Measurements from ENCODE around the gene COX8A. TPM values are rescaled to one million over a fixed set of nuclear protein-coding genes. Genes with fewer than 3 reads are reported as not detected.

COX8A gene
- total RNA-seq, 1 experiment from 2014 or later: 448 TPM

- no peaks in the 10 kb centered on the region for H3K27me3 ChIP-seq (replicated peaks; ENCODE audit: control insufficient read depth, insufficient read depth, low read length)
- no peaks in the 10 kb centered on the region for H3K4me1 ChIP-seq
- H3K27ac Mint-ChIP-seq (ENCODE audit: unreplicated experiment): no peak overlapping the region
- BruUV-seq (replicated peaks): no TSS peak
- no peak for DNase-seq
- no peak for TF ChIP-seq CTCF (IDR thresholded peaks at IDR 0.05; ENCODE audit: insufficient read depth in 1 of 2, low read depth in 1 of 2, low read length in 1 of 2, severe bottlenecking in 1 of 2, unreplicated experiment in 1 of 2)
- peaks cover 4% of the 10 kb centered on the region; the same call in 1 of the 2 replicates for H3K36me3 ChIP-seq (ENCODE audit: control insufficient read depth, insufficient read depth, low read length)
- no peak overlapping the region for H3K4me3 Mint-ChIP-seq (ENCODE audit: unreplicated experiment)
- no peaks in the 10 kb centered on the region for H3K4me1 Mint-ChIP-seq (ENCODE audit: low read depth, unreplicated experiment)
- CTCF ChIA-PET: no interaction called here
- H3K36me3 Mint-ChIP-seq (ENCODE audit: insufficient read depth, unreplicated experiment): peaks cover 73% of the 10 kb centered on the region
- H3K27me3 Mint-ChIP-seq (ENCODE audit: insufficient read depth, unreplicated experiment): no peaks in the 10 kb centered on the region
- POLR2A ChIA-PET: no interaction called here
- no peak overlapping the region for H3K4me3 ChIP-seq (ENCODE audit: low read depth, low read length)
- intact Hi-C loops (cut with micrococcal nuclease; ENCODE audit: unreplicated experiment): no loop called here
- H3K9me3 ChIP-seq: no peaks in the 10 kb centered on the region
- H3K9me3 Mint-ChIP-seq (ENCODE audit: unreplicated experiment): no peaks in the 10 kb centered on the region
Measured at GRCh38 chr11:63997104-63997700, 22.8 kb downstream of the COX8A start.

DNA sequence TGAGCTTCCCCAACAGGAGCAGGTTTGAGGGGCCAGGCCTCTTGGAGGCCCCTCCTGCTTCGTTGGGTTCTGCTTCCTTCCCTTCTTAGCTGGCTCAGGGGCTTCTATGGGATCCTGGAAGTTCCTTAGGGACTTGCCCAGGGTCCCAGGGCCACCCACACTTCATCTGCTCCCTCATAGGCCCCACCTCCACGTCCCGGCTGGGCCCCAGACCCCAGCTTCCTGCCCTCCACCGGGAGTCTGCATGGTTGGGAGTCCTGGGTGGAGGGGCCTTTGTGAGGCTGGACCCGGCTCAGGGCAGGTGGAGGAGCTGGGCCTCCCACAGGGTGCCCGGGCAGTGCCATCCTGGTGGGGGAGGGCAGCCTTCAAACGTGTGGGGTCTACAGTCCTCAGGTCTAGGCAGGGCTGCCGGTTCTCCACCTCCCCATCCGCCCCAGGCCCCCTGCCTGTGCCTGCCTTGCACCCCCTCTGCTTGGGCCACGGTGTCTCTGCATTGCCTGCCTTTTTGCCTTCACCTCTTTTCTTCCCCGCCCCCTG is 23.4 kb downstream of the COX8A start:
- H3K36me3 ChIP-seq (ENCODE audit: control insufficient read depth, insufficient read depth, low read length): peaks cover 4% of the 10 kb centered on the region; the same call in 1 of the 2 replicates
- no peak for TF ChIP-seq CTCF (IDR thresholded peaks at IDR 0.05; ENCODE audit: insufficient read depth in 1 of 2, low read depth in 1 of 2, low read length in 1 of 2, severe bottlenecking in 1 of 2, unreplicated experiment in 1 of 2)
- CTCF ChIA-PET: interaction anchor here (0.9 kb wide), 1 partner anchor 47 kb away, joined by 3 read pairs; no protein-coding TSS in a partner anchor
- Mint-ChIP-seq H3K4me3 (ENCODE audit: unreplicated experiment) (no peak overlapping the region), H3K27me3 (ENCODE audit: insufficient read depth, unreplicated experiment) (no peaks in the 10 kb centered on the region), H3K4me1 (ENCODE audit: low read depth, unreplicated experiment) (no peaks in the 10 kb centered on the region), H3K9me3 (ENCODE audit: unreplicated experiment) (no peaks in the 10 kb centered on the region), H3K27ac (ENCODE audit: unreplicated experiment) (peak overlapping the region; percentile 37), H3K36me3 (ENCODE audit: insufficient read depth, unreplicated experiment) (peaks cover 76% of the 10 kb centered on the region)
- BruUV-seq (replicated peaks): TSS peak; percentile 72
- no peaks in the 10 kb centered on the region for H3K27me3 ChIP-seq (replicated peaks; ENCODE audit: control insufficient read depth, insufficient read depth, low read length)
- intact Hi-C loops (cut with micrococcal nuclease; ENCODE audit: unreplicated experiment): no loop called here
- no peaks in the 10 kb centered on the region for H3K9me3 ChIP-seq
- no peaks in the 10 kb centered on the region for H3K4me1 ChIP-seq
- H3K4me3 ChIP-seq (ENCODE audit: low read depth, low read length): no peak overlapping the region
- no peak for DNase-seq
- POLR2A ChIA-PET: no interaction called here

DNA sequence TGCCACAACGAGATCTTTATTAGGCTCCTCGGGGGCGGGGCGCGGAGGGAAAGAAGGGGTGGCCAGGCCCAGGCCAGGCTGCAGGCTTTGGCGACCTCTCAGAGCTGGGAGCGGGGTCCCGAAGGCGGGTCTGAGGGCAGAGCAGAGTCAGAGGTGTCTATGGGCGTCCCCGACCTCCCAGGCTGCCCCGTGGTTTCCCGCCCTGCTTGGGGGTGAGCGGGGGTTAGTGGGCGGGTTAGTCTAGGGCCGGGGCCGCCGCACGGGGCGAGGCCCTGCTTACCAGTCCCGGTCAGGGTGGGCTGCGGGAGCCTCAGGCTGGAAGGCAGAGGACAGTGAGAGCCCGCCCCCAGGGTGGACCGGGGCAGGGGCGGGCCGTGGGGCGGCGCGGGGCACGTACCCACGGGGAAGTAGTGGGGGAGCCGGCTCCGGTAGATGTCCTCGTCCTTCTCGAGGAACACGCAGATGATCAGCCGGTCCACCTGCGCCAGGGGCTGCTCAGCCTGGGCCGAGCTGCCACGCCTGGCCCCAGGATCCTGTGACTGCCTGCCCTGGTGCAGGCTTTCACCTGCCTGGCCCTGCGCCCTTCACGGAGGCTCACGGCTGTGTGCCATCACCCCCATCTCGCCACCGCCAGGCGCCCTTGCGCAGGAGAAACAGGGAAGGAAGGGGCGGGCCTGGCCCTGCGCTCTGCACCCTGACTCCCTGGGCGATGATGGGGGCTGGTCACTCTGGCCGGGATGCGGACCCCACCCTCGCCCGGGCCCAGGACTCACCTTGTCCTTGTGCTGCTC is 24.3 kb downstream of the COX8A start:
- Mint-ChIP-seq H3K4me1 (ENCODE audit: low read depth, unreplicated experiment) (no peaks in the 10 kb centered on the region), H3K36me3 (ENCODE audit: insufficient read depth, unreplicated experiment) (peaks cover 70% of the 10 kb centered on the region), H3K27me3 (ENCODE audit: insufficient read depth, unreplicated experiment) (no peaks in the 10 kb centered on the region), H3K27ac (ENCODE audit: unreplicated experiment) (peak overlapping the region; percentile 37), H3K4me3 (ENCODE audit: unreplicated experiment) (no peak overlapping the region), H3K9me3 (ENCODE audit: unreplicated experiment) (no peaks in the 10 kb centered on the region)
- no peak for DNase-seq
- H3K4me3 ChIP-seq (ENCODE audit: low read depth, low read length): no peak overlapping the region
- H3K4me1 ChIP-seq: no peaks in the 10 kb centered on the region
- CTCF ChIA-PET: interaction anchor here (0.9 kb wide), 1 partner anchor 46 kb away, joined by 3 read pairs; no protein-coding TSS in a partner anchor
- POLR2A ChIA-PET: no interaction called here
- H3K9me3 ChIP-seq: no peaks in the 10 kb centered on the region
- TF ChIP-seq CTCF (IDR thresholded peaks at IDR 0.05; ENCODE audit: insufficient read depth in 1 of 2, low read depth in 1 of 2, low read length in 1 of 2, severe bottlenecking in 1 of 2, unreplicated experiment in 1 of 2): no peak
- BruUV-seq (replicated peaks): no TSS peak
- no peaks in the 10 kb centered on the region for H3K27me3 ChIP-seq (replicated peaks; ENCODE audit: control insufficient read depth, insufficient read depth, low read length)
- peaks cover 4% of the 10 kb centered on the region; the same call in 1 of the 2 replicates for H3K36me3 ChIP-seq (ENCODE audit: control insufficient read depth, insufficient read depth, low read length)
- intact Hi-C loops (cut with micrococcal nuclease; ENCODE audit: unreplicated experiment): no loop called here
